HG03060 (cell line): ENCODE data around the gene GCG.

ENCODE experiments used
- ATAC-seq: cut with Tn5 transposase; IDR thresholded peaks from one replicate; pipeline ENCODE4 v1.9.1; 2021; ENCODE audit warnings: low read depth, moderate number of reproducible peaks; ENCODE audit not compliant: unreplicated experiment

The GCG gene

DNA sequence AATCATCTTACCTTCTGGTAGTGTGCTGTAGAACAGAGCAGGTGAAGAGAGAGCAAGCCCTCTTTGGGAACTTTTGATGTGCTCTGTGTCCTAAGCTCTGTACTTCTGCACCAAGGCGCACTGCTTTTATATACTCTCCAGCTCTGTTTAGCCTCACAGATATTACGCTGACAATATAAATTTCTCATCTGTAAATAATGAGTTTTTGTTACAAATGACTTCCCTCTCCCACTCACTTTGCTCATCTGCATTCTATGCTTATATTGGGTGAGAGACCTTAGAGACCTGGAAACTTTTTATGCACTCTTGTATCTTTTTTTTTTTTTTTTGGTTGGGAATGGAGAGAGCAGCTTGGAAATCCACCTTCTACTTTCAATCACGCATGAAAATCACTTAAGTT is at the start of gene GCG:
Gene GCG, minus strand, starts transcription at position 101 of the 400 bp plus-strand sequence. CDS start 3,069 bp downstream, outside the sequence.
- no peak for ATAC-seq

DNA sequence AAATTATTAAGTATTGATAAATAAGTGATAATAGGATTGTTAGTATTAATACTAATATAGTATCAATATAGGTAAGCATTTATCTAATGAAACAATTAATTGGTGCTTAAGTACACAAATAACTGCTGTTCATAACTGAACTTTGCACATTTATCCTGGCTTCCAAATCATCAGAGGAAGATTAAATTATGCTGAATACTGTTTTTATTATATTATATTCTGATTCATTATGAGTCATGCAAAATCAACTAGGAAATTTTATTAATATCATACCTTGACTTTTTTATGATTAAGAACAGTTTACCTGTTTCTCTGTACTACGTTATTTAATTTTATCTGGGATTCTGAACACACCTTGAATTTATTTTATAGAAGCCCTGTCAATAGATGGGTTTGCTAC is 48.6 kb upstream of the GCG start:
- no peak for ATAC-seq

DNA sequence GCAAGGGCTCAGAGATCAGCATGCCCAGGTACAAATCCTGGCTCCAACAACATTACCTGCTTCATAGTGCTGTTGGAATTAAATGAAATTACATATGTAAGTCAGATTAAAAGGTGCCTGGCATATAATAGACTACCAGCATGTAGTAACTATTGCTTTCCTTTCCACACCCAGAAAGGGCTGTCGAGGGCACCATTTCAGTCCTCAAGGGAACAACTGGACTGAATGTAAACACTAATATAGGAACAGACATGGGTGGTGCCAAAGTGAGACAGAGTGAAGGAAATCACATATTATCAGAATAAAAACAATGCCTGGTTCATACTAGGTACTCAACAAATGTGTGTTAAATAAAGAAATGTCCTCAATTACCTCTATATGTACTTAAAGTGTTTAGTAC is 47.9 kb upstream of the GCG start:
- ATAC-seq, result no peak

DNA sequence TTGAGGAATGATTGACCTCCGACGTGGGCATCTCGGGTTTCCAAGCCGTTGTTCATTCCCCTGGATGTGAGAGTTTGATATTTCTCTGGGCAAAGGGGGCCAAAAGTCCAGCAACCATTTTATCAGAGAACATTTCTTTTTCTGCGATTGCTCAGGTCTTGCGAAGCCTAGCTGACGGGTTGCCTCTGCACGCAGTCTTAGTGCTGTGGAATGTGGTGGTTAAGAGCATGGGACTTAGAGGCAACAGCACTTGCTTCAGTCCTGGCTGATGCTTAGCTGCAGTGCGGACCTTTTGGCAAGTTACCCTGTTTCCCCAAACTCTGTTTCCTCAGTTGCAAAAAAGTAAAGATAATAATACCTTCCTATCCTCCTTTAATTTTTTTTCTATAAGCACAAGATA is 46.2 kb upstream of the GCG start:
- ATAC-seq, result no peak

DNA sequence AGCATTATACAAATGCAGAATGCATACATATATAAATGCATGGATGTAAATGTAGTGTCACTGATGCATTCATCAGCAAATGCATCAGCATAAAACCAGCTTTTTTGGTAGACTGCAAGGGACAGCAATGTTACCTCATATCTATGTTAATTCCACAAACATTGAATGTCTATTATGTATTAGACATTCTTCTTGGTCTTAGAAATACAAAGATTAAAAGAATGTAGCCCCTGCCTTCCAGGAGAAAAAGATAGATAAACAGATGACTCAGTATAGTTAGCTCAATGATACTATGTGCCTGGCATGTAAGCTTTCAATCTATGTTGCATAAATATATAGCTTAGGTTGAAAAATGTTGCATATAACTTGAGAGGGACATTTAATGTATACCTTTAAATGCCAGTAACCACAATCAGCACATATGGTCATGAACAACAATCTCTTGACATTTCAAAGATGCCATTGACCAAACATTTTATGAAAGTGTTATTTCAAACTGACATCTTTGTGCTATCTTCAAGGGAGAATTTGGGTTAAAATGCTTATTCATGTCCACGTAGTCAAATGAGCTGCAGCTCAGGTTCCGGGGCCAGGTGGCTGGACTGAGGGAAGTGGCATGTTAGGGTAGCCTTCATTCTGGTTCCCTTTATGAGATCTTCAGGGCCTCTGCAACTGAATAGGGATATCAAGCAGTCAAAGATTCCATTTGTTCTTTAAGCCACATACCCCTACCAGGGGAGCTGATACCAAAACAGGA is 45.2 kb upstream of the GCG start:
- ATAC-seq, result no peak

DNA sequence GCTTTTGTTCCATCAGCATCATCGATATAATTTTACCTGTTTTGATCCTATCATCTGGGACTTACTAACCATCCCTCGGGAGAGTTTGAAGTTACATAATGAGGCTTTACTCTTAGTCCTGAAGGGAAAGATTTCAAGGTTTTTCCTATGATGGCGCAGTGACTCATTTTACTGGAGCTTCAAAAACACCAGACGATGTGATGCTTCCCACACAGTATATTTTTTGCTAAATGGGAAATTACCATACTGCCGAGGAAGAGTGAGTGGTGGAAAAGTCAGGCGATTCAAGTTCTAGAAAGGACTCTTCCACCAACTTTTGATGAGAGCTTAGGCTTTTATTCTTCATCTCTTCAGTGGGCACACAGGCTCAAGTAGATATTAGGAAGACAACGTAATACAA is 44.6 kb upstream of the GCG start:
- no peak for ATAC-seq

DNA sequence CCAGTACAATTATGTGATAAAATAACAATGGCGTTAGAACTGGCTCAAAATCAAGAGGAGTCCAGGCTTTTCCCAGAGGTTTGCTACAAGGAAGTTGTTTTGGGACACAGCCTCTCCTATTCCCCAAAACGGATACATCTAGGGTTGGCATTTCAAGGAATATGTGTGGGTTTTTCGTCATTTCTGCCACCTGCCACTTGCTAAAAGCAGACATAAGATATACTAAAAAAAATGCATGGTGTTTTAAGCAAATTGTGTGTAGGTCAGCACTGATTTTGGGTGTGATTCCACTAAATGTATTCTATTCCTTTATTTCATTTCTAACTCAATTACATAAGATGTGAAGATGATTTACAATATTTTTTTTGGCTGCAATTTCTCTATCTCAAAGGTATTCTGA is 36.4 kb upstream of the GCG start:
- no peak for ATAC-seq

DNA sequence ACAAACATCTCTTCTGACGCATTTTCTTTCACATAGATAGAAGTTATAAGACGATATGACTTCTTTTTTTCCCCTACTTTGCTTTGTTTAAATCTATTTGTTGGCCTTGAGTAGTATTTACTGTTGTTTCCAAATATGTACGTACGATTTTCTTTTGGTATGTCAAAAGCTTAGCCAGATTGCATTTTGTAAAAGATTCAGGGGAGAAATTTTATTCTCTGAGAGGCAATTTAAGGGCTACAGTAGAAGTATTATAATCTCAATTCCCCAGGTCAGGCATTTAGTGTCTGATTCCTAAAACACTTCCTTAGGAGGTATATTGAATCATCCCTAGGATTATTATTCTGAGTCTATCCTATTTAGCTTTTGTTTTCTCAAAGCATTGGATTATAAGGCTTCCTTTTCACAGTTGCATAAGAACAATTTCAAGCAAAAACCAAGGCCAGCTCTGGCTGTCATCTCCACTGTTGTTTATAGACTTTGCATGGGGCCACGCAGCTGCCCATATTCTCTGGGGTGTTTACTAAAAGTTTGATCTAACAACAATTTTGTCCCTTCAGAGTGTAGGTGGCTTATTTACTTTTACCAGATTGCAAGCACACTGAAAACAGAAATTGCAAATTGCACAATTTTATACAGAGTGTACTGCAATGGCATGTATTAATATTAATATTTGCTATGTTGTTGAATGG is 33.6 kb upstream of the GCG start:
- no peak for ATAC-seq

DNA sequence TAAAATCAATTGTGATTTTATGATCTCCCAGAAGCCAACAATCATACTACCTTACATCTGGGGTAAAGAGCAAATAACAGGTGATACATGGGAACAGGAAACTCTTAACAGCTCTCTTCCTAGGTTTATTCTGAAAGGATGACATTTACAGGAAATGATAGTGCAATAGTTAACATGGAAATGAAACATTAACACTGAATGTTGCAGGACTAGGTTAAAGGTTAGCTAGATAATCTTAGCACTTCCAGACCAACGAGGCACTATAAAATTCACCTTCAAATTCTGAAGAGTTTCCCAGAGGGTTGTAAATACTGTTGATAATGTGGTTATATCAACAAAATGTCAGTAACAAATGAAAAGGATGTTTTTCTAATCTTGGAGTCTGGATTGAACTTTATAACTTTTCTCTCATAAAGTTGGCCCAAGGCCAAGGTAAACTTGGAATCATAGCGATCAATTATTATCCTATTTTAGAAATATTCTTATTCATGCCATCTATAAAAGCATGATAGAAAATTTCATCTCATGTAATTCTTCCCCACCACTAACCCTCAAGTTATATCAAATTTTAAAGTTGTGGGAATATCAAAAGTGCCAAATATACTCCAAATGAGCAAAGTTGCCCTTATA is 32.9 kb upstream of the GCG start:
- ATAC-seq, result no peak

DNA sequence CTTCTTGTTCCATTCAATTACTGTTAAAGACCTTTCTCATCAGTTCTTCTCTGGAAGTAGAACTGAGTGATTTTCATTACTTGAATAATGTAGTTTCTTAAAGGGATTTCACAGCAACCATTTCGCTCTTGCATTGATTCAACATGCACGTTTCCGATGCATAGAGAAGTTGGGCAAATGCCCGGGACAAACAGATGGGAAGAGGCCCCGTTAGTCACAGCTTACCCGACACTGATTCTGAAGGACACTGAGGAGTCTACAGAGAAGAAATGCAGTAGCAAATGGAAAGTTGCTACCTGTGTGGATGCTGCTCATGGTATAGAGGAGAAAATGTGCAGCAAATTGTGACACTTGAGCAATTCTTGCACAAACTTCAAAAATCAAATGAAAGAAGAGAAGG is 32.3 kb upstream of the GCG start:
- ATAC-seq, result no peak

DNA sequence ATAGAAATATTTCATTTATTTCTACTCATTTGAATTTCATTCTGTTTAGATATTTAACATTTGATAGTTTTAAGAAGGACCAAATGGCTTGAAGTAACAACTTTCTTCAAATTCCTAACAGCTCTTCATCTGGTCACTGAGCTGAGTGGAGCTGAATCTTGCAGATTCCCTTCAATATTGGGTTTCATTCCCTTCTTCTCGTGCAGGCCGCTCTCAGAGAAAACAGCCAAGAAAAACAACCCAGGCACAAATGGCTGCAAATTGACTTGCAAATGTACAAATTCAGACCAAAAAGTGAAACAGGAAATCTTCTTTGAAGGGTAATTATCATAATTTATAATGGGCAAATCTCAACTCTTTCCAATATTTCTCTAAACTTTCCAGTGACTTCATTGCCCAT is 30.3 kb upstream of the GCG start:
- ATAC-seq, result no peak

DNA sequence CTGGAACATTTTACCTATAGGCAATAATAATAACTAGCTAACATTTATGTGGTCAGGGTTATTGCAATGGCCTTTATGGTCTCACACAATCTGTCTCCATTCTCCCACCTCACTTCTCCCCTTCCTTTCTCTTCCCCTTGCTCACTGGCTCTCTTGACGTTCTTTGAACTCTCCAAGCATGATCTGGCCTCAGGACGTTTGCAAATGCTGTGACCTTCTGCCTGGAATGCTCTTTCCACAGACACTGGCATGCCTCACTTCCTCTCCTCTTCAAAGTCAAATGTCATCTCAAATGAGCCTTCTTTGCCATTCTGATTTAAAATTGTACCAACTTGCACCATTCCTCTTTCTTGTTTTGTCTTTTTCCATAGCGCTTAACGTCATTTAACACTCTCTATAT is 25.3 kb upstream of the GCG start:
- no peak for ATAC-seq

DNA sequence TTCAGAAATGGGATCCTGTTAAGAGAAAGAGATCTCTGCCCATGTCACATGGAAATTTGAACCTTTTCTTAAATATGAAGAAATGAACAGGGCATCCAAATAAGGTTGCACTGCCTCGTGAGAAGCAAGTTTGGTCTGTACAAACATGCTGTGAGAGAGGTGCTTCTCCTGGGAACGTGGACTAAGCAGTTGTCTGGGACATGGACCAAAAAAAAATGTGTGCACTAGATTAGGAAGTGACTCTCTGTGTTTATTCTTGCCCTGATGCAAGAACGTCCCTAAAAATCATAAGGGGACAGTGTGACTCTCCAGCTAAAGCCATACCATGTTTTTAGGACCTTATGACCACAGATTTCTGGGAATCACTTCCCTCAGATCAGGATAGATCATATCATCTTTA is 23.7 kb upstream of the GCG start:
- no peak for ATAC-seq

DNA sequence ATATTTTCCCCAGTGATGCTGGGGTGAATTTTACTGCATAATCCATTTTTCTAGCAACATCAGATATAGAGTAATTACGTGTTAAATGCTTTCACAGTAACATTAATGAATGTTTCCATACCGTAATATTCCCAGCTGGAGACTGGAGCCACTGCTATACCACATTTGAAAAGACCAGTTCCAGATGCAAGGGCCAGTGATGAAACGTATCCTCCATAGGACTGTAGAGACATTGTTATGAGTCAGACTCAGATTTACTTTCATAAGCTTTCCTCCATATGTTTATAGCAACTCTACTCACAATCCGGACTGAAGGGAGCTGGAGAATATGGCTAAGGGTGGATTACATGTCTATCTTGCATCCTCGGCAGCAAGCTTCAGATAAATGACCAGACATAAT is 22.7 kb upstream of the GCG start:
- no peak for ATAC-seq

DNA sequence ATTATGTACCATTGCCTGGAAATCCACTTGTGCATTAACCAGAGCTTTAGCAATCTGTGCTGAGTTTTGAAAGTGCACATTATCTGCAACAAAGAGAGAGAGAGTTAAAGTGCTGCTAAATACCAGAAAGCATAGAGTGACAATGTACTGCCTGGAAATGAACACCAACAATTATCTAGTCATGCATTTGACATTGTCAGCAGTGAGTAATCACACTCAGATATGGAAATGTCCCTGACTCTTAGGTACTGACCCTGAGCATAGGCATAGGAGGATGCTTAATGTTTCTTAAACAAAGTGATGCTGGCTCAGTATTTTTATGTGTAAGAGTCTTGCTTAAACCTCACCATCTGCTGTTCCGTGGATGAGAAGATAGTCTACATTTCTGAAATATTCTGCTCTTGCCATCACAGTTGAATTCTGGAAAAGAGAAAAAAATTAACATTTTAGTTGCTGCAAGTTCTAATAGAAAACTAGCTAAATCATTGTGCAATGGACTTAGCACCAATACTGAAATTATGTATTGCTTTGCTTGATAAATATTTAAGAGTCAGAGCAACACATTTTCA is 20.8 kb upstream of the GCG start:
- no peak for ATAC-seq

DNA sequence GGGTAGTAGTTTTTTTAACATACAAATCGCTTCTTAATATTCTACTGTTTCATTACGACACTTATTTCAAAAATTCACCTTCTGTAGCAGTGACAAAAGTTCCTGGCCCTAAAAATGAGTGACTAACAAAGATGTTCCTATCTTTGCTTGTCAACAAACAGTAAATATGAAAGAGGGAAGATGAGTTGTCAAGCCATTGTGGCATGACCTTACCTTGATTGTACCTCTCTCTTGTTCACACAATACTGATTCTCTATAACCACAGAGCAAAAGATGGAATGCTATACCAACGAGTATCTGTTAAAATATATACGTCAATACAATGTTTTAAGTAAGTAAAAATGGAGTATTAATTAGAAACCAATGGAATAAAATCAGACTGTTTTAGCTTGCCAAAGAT is 14.7 kb upstream of the GCG start:
- ATAC-seq, result no peak

DNA sequence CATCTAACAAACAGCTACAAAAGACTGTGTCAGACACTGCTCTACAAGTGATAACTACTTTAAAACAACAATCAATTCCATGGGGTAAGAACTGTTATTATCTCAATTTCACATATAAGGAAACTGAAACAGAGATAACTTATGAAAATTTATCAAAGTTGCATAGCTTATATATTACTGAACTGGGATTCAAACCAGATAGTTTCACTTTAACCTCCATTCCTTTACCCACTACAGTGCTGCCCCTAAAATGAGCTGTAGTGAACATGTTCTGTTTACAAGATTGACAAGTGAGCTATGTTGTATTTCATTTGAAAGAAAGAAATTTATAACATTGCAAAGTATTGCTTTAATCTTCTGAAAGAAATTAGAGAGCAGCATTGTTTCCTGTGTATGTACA is 14.1 kb upstream of the GCG start:
- ATAC-seq, result no peak

DNA sequence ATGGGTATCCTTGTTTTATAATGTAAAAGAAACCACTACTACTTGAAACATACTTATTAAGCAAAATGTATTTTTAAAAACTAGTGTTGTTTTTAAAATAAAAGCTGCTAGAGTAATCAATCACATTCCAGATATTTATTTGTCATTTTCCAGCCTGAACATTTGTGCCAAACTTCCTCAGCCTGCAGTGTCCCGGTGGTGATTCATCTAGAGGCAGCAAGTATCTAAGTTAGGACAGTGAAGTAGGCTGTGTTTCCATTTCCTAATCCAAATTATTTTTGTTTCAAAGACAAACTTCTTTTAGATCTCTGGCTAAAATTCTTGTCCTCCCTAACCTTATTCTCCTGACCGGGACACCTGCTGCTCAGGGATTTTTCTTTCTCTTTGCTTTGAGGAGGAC is 12.8 kb upstream of the GCG start:
- no peak for ATAC-seq

DNA sequence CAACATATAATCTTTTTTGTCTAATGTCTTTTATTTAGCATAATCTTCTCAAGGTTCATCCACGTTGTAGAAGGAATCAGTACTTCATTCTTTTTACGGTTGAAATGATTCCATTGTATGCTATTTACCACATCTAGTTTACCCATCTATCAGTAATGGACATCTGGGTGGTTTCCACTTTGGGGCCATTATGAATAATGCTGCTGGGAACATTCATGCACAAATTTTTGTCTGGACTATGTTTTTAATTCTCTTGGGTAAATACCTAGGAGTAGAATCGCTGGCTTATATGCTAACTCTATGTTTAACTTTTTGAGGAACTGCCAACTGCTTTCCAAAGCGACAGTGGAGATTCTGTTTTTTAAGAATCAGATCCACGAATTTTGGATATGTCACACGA is 7.4 kb upstream of the GCG start:
- ATAC-seq, result no peak

DNA sequence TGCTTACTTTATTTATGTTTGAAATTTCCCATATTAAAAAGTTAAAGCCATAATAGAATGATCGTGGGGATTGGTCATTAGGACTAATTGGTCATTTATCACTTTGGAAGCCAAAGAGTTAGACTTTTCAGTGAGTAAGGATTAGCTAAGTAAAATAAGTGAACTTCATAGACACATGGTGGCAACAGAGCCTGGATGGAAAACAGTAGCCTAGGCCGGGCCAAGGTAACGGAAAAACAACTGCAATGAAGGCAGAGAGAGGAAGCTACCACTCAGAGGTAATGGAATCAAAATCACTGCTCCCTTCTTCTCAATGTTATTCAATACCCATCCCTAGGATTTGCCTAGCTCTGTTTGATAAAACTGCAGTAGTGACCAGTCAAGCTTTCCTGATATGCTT is 4.1 kb upstream of the GCG start:
- ATAC-seq, result no peak

DNA sequence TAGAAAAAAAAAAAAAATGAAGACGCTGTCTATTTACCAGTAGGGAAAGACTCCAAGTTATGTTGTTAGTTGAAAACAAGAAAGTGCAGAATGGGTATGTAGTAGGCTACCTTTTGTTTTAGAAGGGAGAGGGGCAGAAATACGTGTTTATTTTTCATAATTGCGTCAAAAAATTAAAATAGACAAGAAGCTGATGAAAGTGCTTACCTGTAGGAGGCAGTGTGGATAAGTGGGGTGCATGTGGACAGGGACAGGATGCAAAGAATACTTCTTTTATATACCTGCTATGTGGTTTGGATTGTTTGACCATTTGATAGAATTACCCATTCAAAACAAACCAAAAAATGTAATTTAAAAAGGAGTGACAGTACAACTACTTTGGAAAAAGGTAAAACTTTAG is 3.0 kb upstream of the GCG start:
- no peak for ATAC-seq
